Endodermal cell (in vitro differentiated cells): ENCODE data around the gene KCNQ1. TPM values are rescaled to one million over a fixed set of nuclear protein-coding genes. Genes with fewer than 3 reads are reported as not detected.

Experiments
- DNase-seq: peaks from one replicate; pipeline ENCODE4 v3.0.0-alpha.2; 2017
- H3K27ac ChIP-seq: 2 replicates; pipeline ENCODE4 v1.5.1; 2013; ENCODE audit warnings: mild to moderate bottlenecking, low read depth, low read length, moderate library complexity
- H3K27me3 ChIP-seq: 2 replicates; pipeline ENCODE4 v1.6.1; 2013; ENCODE audit warnings: mild to moderate bottlenecking, low read length, moderate library complexity; ENCODE audit not compliant: insufficient read depth, control insufficient read depth, poor library complexity, severe bottlenecking
- H3K36me3 ChIP-seq: 2 replicates; pipeline ENCODE4 v1.7.0; 2013; ENCODE audit warnings: mild to moderate bottlenecking, low read length, moderate library complexity; ENCODE audit not compliant: control insufficient read depth, insufficient read depth
- H3K4me1 ChIP-seq: one replicate; pipeline ENCODE4 v1.7.0; 2013; ENCODE audit warnings: low read length; ENCODE audit not compliant: control insufficient read depth, insufficient read depth
- H3K4me3 ChIP-seq: 2 replicates; pipeline ENCODE4 v1.5.1; 2013; ENCODE audit warnings: mild to moderate bottlenecking, low read length, moderate library complexity
- H3K9ac ChIP-seq: 2 replicates; pipeline ENCODE4 v1.6.1; 2013; ENCODE audit warnings: mild to moderate bottlenecking, low read length, moderate library complexity; ENCODE audit not compliant: poor library complexity, severe bottlenecking; ENCODE audit errors: extremely low read depth
- H3K9me3 ChIP-seq: 2 replicates; pipeline ENCODE4 v1.6.1; 2013; ENCODE audit warnings: mild to moderate bottlenecking, low read length, moderate library complexity; ENCODE audit not compliant: control insufficient read depth
- H3K27ac Mint-ChIP-seq: 2 replicates; pipeline ENCODE4 v1.8.0; 2020; ENCODE audit warnings: mixed read lengths
- H3K27me3 Mint-ChIP-seq: 2 replicates; pipeline ENCODE4 v1.8.0; 2021; ENCODE audit warnings: mild to moderate bottlenecking, mixed read lengths; ENCODE audit not compliant: insufficient read depth
- H3K36me3 Mint-ChIP-seq: 2 replicates; pipeline ENCODE4 v1.8.0; 2020; ENCODE audit warnings: low read depth, mixed read lengths
- H3K4me1 Mint-ChIP-seq: 2 replicates; pipeline ENCODE4 v1.8.0; 2020; ENCODE audit warnings: mixed read lengths
- H3K4me3 Mint-ChIP-seq: 2 replicates; pipeline ENCODE4 v1.8.0; 2020; ENCODE audit warnings: mild to moderate bottlenecking, moderate library complexity, mixed read lengths
- H3K9me3 Mint-ChIP-seq: 2 replicates; pipeline ENCODE4 v1.8.0; 2020; ENCODE audit warnings: mild to moderate bottlenecking, mixed read lengths
- CTCF ChIP-seq: fragments of 200-600 bp; sonication (generic); conservative IDR thresholded peaks from 2 replicates; pipeline ENCODE4 v1.5.0; 2021; ENCODE audit warnings: antibody characterized with exemption, mild to moderate bottlenecking
- WGBS, 2 experiments: methylation state at CpG; one replicate each; pipeline versions ENCODE4 v1.1.5 to v1.1.7; 2013; ENCODE audit warnings: missing lambda C conversion rate in 2 of 2, mixed read lengths in 1 of 2; ENCODE audit not compliant: insufficient coverage in 1 of 2, insufficient read length in 1 of 2; 5-methylcytosine and 5-hydroxymethylcytosine counted together
- total RNA-seq, 2 donors: library from RNA; stranded (reverse); fragmentation: NEBNext Ultra II Directional in 1 of 2; extraction: Animal tissue kit (Norgen Biotek cat#: 25700) in 1 of 2; gene quantifications; 2 replicates in 1 of 2; 3 replicates in 1 of 2; pipeline ENCODE4 v1.2.1, GENCODE V29; 2021

KCNQ1 gene
- total RNA-seq, 2 donors from 2014 or later: 1.8 to 3.5 TPM

- Histone ChIP-seq H3K4me3 (no peak overlapping the region), H3K4me1 (peaks cover 2% of the 10 kb centered on the region), H3K27me3 (no peaks in the 10 kb centered on the region), H3K36me3 (no peaks in the 10 kb centered on the region), H3K9me3 (no peaks in the 10 kb centered on the region), H3K9ac (no peak overlapping the region), H3K27ac (no peak overlapping the region)
- H3K36me3 Mint-ChIP-seq: no peaks in the 10 kb centered on the region
- 92 to 93% methylated on average over 25 to 32 of the region's 32 CpGs for WGBS, 2 experiments
- H3K4me3 Mint-ChIP-seq: no peak overlapping the region
- H3K9me3 Mint-ChIP-seq: no peaks in the 10 kb centered on the region
- H3K27me3 Mint-ChIP-seq: peaks cover 52% of the 10 kb centered on the region
- no peak for DNase-seq
- H3K27ac Mint-ChIP-seq: no peak overlapping the region
- no peak for TF ChIP-seq CTCF
- H3K4me1 Mint-ChIP-seq: peaks cover 11% of the 10 kb centered on the region
Observed at GRCh38 chr11:2732261-2732939, 287.6 kb downstream of the KCNQ1 start.

- Histone ChIP-seq H3K36me3 (no peaks in the 10 kb centered on the region), H3K9me3 (no peaks in the 10 kb centered on the region), H3K9ac (no peak overlapping the region), H3K4me3 (no peak overlapping the region), H3K27me3 (no peaks in the 10 kb centered on the region), H3K4me1 (peaks cover 2% of the 10 kb centered on the region), H3K27ac (no peak overlapping the region)
- Mint-ChIP-seq H3K27me3 (peaks cover 51% of the 10 kb centered on the region), H3K27ac (no peak overlapping the region), H3K4me3 (no peak overlapping the region), H3K9me3 (no peaks in the 10 kb centered on the region), H3K4me1 (peaks cover 11% of the 10 kb centered on the region), H3K36me3 (no peaks in the 10 kb centered on the region)
- 93 to 95% methylated on average over 6 to 12 of the region's 12 CpGs for whole genome bisulfite sequencing, 2 experiments
- no peak for DNase-seq
- no peak for TF ChIP-seq CTCF
Observed at GRCh38 chr11:2732940-2733628, 288.3 kb downstream of the KCNQ1 start.

GRCh38 chr11:2734181-2735052 is 289.6 kb downstream of the KCNQ1 start:
- 94 to 97% methylated on average over 17 to 32 of the region's 32 CpGs for WGBS, 2 experiments

More at GRCh38 chr11:2734181-2735052, 289.6 kb downstream of the KCNQ1 start:
- no peak for DNase-seq
- Mint-ChIP-seq H3K27ac (no peak overlapping the region), H3K9me3 (no peaks in the 10 kb centered on the region), H3K27me3 (peaks cover 44% of the 10 kb centered on the region), H3K36me3 (no peaks in the 10 kb centered on the region), H3K4me1 (peaks cover 7% of the 10 kb centered on the region), H3K4me3 (no peak overlapping the region)
- Histone ChIP-seq H3K4me1 (peaks cover 2% of the 10 kb centered on the region), H3K27ac (no peak overlapping the region), H3K4me3 (no peak overlapping the region), H3K27me3 (no peaks in the 10 kb centered on the region), H3K9me3 (no peaks in the 10 kb centered on the region), H3K36me3 (no peaks in the 10 kb centered on the region), H3K9ac (no peak overlapping the region)
- no peak for TF ChIP-seq CTCF
